ENCODE measurements around the gene SPINT2. TPM values are rescaled to one million over a fixed set of nuclear protein-coding genes. Genes with fewer than 3 reads are reported as not detected.

The SPINT2 gene
- total RNA-seq, 1 donor from 2014 or later: 277 TPM

DNA sequence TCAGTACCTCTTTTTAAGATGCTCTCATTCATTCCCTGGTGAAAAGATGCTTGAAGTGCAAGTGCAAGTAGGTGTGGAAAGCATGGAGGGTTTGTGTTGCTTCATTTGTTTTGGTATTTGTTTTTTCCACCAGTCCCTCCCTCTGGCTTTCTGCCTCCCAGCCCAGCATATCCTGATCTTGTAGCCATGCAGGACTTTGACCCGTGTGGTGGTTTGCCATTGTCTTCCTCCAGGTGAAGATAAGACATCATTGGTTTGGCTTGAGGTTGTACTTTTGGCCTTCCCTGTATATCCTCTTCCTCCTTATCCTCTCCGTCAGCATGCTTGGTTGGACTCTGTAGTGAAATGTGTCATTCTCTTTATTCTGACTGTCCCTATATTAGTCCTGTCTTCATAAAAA lies 9.1 kb downstream of the SPINT2 start:
- Mint-ChIP-seq H3K9me3 (no peaks in the 10 kb centered on the region), H3K36me3 (peaks cover 2% of the 10 kb centered on the region), H3K4me1 (peaks cover 28% of the 10 kb centered on the region), H3K27me3 (ENCODE audit: low read depth) (no peaks in the 10 kb centered on the region), H3K27ac (peak overlapping the region; percentile 37), H3K4me3 (no peak overlapping the region)
- TF ChIP-seq, protein P1, sequence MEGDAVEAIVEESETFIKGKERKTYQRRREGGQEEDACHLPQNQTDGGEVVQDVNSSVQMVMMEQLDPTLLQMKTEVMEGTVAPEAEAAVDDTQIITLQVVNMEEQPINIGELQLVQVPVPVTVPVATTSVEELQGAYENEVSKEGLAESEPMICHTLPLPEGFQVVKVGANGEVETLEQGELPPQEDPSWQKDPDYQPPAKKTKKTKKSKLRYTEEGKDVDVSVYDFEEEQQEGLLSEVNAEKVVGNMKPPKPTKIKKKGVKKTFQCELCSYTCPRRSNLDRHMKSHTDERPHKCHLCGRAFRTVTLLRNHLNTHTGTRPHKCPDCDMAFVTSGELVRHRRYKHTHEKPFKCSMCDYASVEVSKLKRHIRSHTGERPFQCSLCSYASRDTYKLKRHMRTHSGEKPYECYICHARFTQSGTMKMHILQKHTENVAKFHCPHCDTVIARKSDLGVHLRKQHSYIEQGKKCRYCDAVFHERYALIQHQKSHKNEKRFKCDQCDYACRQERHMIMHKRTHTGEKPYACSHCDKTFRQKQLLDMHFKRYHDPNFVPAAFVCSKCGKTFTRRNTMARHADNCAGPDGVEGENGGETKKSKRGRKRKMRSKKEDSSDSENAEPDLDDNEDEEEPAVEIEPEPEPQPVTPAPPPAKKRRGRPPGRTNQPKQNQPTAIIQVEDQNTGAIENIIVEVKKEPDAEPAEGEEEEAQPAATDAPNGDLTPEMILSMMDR (IDR thresholded peaks at IDR 0.05; ENCODE audit: unreplicated experiment): no peak
- DNase-seq (ENCODE audit: low spot score in 2 of 2, unreplicated experiment in 2 of 2): no peak

DNA sequence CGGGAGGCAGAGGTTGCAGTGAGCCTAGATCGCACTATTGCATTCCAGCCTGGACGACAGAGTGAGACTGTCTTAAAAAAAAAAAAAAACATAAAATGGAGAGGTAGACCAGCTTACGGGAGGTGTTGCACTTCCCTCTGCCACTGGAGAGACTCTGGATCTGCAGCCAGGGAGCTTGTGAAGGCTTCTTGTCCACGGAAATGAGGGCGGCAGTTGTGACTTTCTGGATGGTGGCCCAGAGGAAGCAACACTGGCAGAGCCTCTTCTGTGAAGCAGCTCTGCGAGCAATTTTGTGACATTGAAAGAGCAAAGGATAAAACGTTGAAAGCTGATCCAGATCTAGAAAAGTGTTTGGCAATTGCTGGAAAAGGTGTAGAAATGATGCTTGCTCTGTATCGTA lies 10.4 kb downstream of the SPINT2 start:
- no peak overlapping the region for H3K4me3 Mint-ChIP-seq
- H3K4me1 Mint-ChIP-seq: peaks cover 27% of the 10 kb centered on the region
- DNase-seq (ENCODE audit: low spot score in 2 of 2, unreplicated experiment in 2 of 2): no peak
- H3K27me3 Mint-ChIP-seq (ENCODE audit: low read depth): no peaks in the 10 kb centered on the region
- no peaks in the 10 kb centered on the region for H3K9me3 Mint-ChIP-seq
- TF ChIP-seq, protein P1 (IDR thresholded peaks at IDR 0.05; ENCODE audit: unreplicated experiment): no peak
- peaks cover 2% of the 10 kb centered on the region for H3K36me3 Mint-ChIP-seq
- H3K27ac Mint-ChIP-seq: no peak overlapping the region

DNA sequence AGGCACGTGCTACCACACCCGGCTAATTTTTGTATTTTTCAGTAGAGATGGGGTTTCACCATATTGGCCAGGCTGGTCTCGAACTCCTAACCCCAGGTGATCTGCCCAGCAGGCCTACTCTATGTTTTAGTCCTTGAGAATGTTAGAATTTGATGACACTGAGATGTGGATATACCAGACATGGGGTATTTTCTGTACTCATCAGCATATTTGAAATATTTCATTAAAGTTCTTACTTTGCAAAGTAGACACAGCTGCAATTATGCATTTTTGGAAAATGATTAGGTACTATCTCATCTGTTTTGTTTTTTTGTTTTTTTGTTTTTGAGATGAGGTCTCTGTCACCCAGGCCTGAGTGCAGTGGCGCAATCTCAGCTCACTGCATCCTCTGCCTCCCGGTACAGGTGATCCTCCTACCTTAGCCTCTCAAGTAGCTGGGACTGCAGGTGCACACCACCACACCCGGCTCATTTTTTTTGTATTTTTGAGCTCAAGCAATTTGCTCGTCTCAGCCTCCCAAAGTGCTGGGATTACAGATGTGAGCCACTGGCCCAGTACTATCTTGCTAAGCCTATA lies 12.7 kb downstream of the SPINT2 start:
- no peak for DNase-seq (ENCODE audit: low spot score in 2 of 2, unreplicated experiment in 2 of 2)
- peak overlapping the region; percentile 72 for H3K27ac Mint-ChIP-seq
- H3K4me1 Mint-ChIP-seq: peaks cover 24% of the 10 kb centered on the region
- no peaks in the 10 kb centered on the region for H3K9me3 Mint-ChIP-seq
- H3K27me3 Mint-ChIP-seq (ENCODE audit: low read depth): no peaks in the 10 kb centered on the region
- H3K4me3 Mint-ChIP-seq: no peak overlapping the region
- TF ChIP-seq, protein P1 (IDR thresholded peaks at IDR 0.05; ENCODE audit: unreplicated experiment): no peak
- H3K36me3 Mint-ChIP-seq: peaks cover 2% of the 10 kb centered on the region

DNA sequence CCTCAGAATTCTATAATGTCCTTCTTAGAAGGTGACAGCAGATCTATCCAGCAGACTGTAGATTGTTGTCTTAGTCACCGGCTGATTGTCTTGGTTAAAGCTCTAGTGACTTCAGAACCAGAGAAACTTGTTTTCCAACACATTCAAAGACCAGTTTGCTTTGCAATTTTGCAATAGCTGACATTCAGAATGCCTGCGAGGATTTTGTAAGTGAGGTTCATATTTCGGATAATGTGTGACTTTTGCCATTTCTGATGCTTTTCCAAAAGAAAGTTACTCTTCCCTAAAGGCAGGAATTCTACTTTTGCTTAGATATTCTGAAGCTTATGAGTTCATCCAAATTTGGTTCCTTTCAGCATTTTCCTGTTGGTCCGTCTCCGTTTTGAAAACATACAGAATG lies 13.2 kb downstream of the SPINT2 start:
- Mint-ChIP-seq H3K27me3 (ENCODE audit: low read depth) (no peaks in the 10 kb centered on the region), H3K27ac (peak overlapping the region; percentile 72), H3K4me1 (peaks cover 21% of the 10 kb centered on the region), H3K9me3 (no peaks in the 10 kb centered on the region), H3K4me3 (no peak overlapping the region), H3K36me3 (peaks cover 2% of the 10 kb centered on the region)
- TF ChIP-seq, protein P1 (IDR thresholded peaks at IDR 0.05; ENCODE audit: unreplicated experiment): no peak
- no peak for DNase-seq (ENCODE audit: low spot score in 2 of 2, unreplicated experiment in 2 of 2)

DNA sequence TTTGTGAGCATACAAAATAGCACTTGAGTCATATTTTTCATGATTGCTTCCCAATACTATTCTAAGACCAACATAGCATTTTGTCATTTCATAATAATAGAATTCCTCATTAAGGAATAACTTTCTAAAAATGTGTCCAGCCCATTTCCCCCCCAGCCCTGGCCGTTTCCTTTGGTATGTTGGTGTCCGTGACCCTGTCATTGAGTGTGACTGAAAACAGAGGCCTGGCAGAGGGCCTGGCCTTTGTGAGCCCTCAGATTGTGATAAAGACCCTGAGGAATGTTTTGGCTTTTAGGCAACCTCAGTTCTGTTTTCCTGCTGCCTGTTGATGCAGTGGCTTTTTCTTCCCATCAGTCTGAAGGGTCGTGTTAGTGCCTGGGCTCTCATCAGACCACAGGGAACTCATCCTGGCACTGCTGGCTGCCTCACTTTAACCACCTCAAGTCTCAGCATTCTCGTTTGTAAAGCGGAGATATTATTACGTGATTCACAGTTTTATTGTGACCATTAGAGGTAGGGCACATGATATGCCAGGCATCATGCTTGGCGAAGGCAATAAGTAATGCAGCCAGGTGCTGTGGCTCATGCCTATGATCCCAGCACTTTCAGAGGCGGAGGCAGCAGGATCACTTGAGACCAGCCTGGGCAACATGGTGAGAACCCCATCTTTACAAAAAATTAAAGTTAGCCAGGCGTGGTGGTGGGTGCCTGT lies 13.8 kb downstream of the SPINT2 start:
- no peaks in the 10 kb centered on the region for H3K27me3 Mint-ChIP-seq (ENCODE audit: low read depth)
- peaks cover 21% of the 10 kb centered on the region for H3K4me1 Mint-ChIP-seq
- peaks cover 2% of the 10 kb centered on the region for H3K36me3 Mint-ChIP-seq
- H3K9me3 Mint-ChIP-seq: no peaks in the 10 kb centered on the region
- no peak for DNase-seq (ENCODE audit: low spot score in 2 of 2, unreplicated experiment in 2 of 2)
- TF ChIP-seq, protein P1 (IDR thresholded peaks at IDR 0.05; ENCODE audit: unreplicated experiment): no peak
- peak overlapping the region; percentile 72 for H3K27ac Mint-ChIP-seq
- no peak overlapping the region for H3K4me3 Mint-ChIP-seq

Data from mesothelial cell of epicardium (in vitro differentiated cells).